H7 (cell line): ENCODE results near the gene DOK7. TPM values are rescaled to one million over a fixed set of nuclear protein-coding genes. Genes with fewer than 3 reads are reported as not detected.
"Not testable (repeated sequence)": the region's sequence is repeated elsewhere in the genome, so short reads cannot be mapped to it uniquely, and the experiment has no call there.

Experiments
- DNase-seq: peaks from one replicate; pipeline ENCODE4 v3.0.0; 2012
- H3K27me3 ChIP-seq: 2 replicates; pipeline ENCODE4 v1.6.0; 2011; ENCODE audit warnings: mild to moderate bottlenecking, low read length; ENCODE audit not compliant: control insufficient read depth, insufficient read depth
- H3K36me3 ChIP-seq: replicated peaks from 2 replicates; pipeline ENCODE4 v1.5.1; 2011; ENCODE audit warnings: low read length; ENCODE audit not compliant: control insufficient read depth, insufficient read depth
- H3K4me3 ChIP-seq: 2 replicates; pipeline ENCODE4 v1.5.1; 2011; ENCODE audit warnings: low read depth, mild to moderate bottlenecking, control low read depth, low read length, moderate library complexity; ENCODE audit not compliant: insufficient read depth
- total RNA-seq: library from RNA; depleted of rRNA; stranded (reverse); fragments of >200 nt; shearing (Covaris generic); gene quantifications from 2 replicates; pipeline ENCODE4 v1.2.3, GENCODE V29; 2014

The DOK7 gene
- total RNA-seq, 1 experiment from 2014 or later: 0.73 TPM

- Histone ChIP-seq H3K4me3 (no peak overlapping the region), H3K36me3 (peaks cover 1% of the 10 kb centered on the region; the same call in 1 of the 2 replicates), H3K27me3 (peaks cover 14% of the 10 kb centered on the region)
- DNase-seq: no peak
Observed at GRCh38 chr4:3498407-3498806, 35.3 kb downstream of the DOK7 start.

- peaks cover 1% of the 10 kb centered on the region; the same call in 1 of the 2 replicates for H3K36me3 ChIP-seq
- H3K4me3 ChIP-seq: no peak overlapping the region
- H3K27me3 ChIP-seq: peaks cover 10% of the 10 kb centered on the region
- no peak for DNase-seq
Observed at GRCh38 chr4:3498901-3499510, 35.9 kb downstream of the DOK7 start.

GRCh38 chr4:3499710-3500109 is 36.6 kb downstream of the DOK7 start:
- Histone ChIP-seq H3K4me3 (no peak overlapping the region), H3K36me3 (peaks cover 1% of the 10 kb centered on the region; the same call in 1 of the 2 replicates), H3K27me3 (peaks cover 8% of the 10 kb centered on the region)
- DNase-seq: no peak

GRCh38 chr4:3500111-3500510 is 37.0 kb downstream of the DOK7 start:
- Histone ChIP-seq H3K27me3 (peaks cover 5% of the 10 kb centered on the region), H3K36me3 (peaks cover 1% of the 10 kb centered on the region; the same call in 1 of the 2 replicates), H3K4me3 (no peak overlapping the region)
- no peak for DNase-seq

- no peak overlapping the region for H3K4me3 ChIP-seq
- H3K36me3 ChIP-seq: peaks cover 2% of the 10 kb centered on the region
- peaks cover 2% of the 10 kb centered on the region for H3K27me3 ChIP-seq
- no peak for DNase-seq
Observed at GRCh38 chr4:3500634-3501101, 37.6 kb downstream of the DOK7 start.

- H3K27me3 ChIP-seq: no peaks in the 10 kb centered on the region; the same call in none of the 2 replicates
- peaks cover 3% of the 10 kb centered on the region for H3K36me3 ChIP-seq
- no peak for DNase-seq
- H3K4me3 ChIP-seq: no peak overlapping the region
Observed at GRCh38 chr4:3501126-3501824, 38.2 kb downstream of the DOK7 start.

- Histone ChIP-seq H3K4me3 (no peak overlapping the region), H3K27me3 (no peaks in the 10 kb centered on the region; the same call in none of the 2 replicates), H3K36me3 (peaks cover 3% of the 10 kb centered on the region)
- no peak for DNase-seq
Observed at GRCh38 chr4:3501825-3502425, 38.8 kb downstream of the DOK7 start.

GRCh38 chr4:3502941-3503936 is 40.1 kb downstream of the DOK7 start:
- no peak overlapping the region for H3K4me3 ChIP-seq
- H3K36me3 ChIP-seq: peaks cover 3% of the 10 kb centered on the region
- DNase-seq: no peak
- no peaks in the 10 kb centered on the region for H3K27me3 ChIP-seq

GRCh38 chr4:3505231-3505630 is 42.1 kb downstream of the DOK7 start:
- Histone ChIP-seq H3K36me3 (peaks cover 6% of the 10 kb centered on the region), H3K4me3 (no peak overlapping the region), H3K27me3 (no peaks in the 10 kb centered on the region)
- DNase-seq: no peak

GRCh38 chr4:3508542-3508941 is 45.4 kb downstream of the DOK7 start:
- Histone ChIP-seq H3K36me3 (peaks cover 16% of the 10 kb centered on the region), H3K27me3 (no peaks in the 10 kb centered on the region), H3K4me3 (no peak overlapping the region)
- no peak for DNase-seq

- no peaks in the 10 kb centered on the region for H3K27me3 ChIP-seq
- no peak overlapping the region for H3K4me3 ChIP-seq
- H3K36me3 ChIP-seq: peaks cover 20% of the 10 kb centered on the region
- no peak for DNase-seq
Observed at GRCh38 chr4:3510481-3510880, 47.4 kb downstream of the DOK7 start.

- DNase-seq: no peak
- no peak overlapping the region for H3K4me3 ChIP-seq
- no peaks in the 10 kb centered on the region for H3K27me3 ChIP-seq
- H3K36me3 ChIP-seq: peaks cover 19% of the 10 kb centered on the region
Observed at GRCh38 chr4:3511187-3511586, 48.1 kb downstream of the DOK7 start.

GRCh38 chr4:3511601-3512000 is 48.5 kb downstream of the DOK7 start:
- H3K36me3 ChIP-seq: peaks cover 20% of the 10 kb centered on the region
- not testable (repeated sequence) for H3K4me3 ChIP-seq, DNase-seq, H3K27me3 ChIP-seq

- Histone ChIP-seq H3K4me3 (no peak overlapping the region), H3K36me3 (peaks cover 22% of the 10 kb centered on the region), H3K27me3 (no peaks in the 10 kb centered on the region)
- no peak for DNase-seq
Observed at GRCh38 chr4:3512279-3512678, 49.2 kb downstream of the DOK7 start.
